Activated T-cell treated with anti-CD3 and anti-CD28 coated beads, Interleukin-2, amount 50 U/mL, for 72 hours (primary cell): Measurements from ENCODE around the gene MRPL27. TPM values are rescaled to one million over a fixed set of nuclear protein-coding genes. Genes with fewer than 3 reads are reported as not detected.
A peak's percentile ranks its signal among the peaks of the same experiment; 100 is the strongest.

Experiments used
- ATAC-seq, 2 donors: fragments of 150-1000 bp; cut with Tn5 transposase; replicated peaks in 1 of 2; 2 replicates each; pipeline ENCODE4 v1.10.0; 2021; ENCODE audit warnings: moderate library complexity in 2 of 2, mild to moderate bottlenecking in 1 of 2
- DNase-seq, 2 donors: peaks; one replicate each; pipeline ENCODE4 v3.0.0; 2021 to 2022; ENCODE audit warnings: mixed read lengths in 1 of 2
- H3K27ac Mint-ChIP-seq: one replicate; pipeline ENCODE4 v1.8.0; 2022; ENCODE audit warnings: mild to moderate bottlenecking, moderate library complexity, mixed read lengths
- H3K27me3 Mint-ChIP-seq: one replicate; pipeline ENCODE4 v1.8.0; 2022; ENCODE audit warnings: low read depth, mixed read lengths
- H3K36me3 Mint-ChIP-seq, 2 donors: one replicate each; pipeline ENCODE4 v1.8.0; 2022; ENCODE audit warnings: mixed read lengths in 2 of 2, mild to moderate bottlenecking in 1 of 2; ENCODE audit not compliant: insufficient read depth in 2 of 2
- H3K4me1 Mint-ChIP-seq: one replicate; pipeline ENCODE4 v1.8.0; 2022; ENCODE audit warnings: low read depth, mixed read lengths
- H3K4me3 Mint-ChIP-seq, 2 donors: one replicate each; pipeline ENCODE4 v1.8.0; 2022; ENCODE audit warnings: mild to moderate bottlenecking in 2 of 2, mixed read lengths in 2 of 2, moderate library complexity in 2 of 2
- H3K9me3 Mint-ChIP-seq, 2 donors: one replicate each; pipeline ENCODE4 v1.8.0; 2022; ENCODE audit warnings: mixed read lengths in 2 of 2
- total RNA-seq, 2 donors: library from RNA; stranded (reverse); gene quantifications; one replicate each; pipeline ENCODE4 v1.2.3, GENCODE V29; 2022

Gene MRPL27
- total RNA-seq, 2 donors from 2014 or later, result 44.6 to 45.9 TPM

DNA sequence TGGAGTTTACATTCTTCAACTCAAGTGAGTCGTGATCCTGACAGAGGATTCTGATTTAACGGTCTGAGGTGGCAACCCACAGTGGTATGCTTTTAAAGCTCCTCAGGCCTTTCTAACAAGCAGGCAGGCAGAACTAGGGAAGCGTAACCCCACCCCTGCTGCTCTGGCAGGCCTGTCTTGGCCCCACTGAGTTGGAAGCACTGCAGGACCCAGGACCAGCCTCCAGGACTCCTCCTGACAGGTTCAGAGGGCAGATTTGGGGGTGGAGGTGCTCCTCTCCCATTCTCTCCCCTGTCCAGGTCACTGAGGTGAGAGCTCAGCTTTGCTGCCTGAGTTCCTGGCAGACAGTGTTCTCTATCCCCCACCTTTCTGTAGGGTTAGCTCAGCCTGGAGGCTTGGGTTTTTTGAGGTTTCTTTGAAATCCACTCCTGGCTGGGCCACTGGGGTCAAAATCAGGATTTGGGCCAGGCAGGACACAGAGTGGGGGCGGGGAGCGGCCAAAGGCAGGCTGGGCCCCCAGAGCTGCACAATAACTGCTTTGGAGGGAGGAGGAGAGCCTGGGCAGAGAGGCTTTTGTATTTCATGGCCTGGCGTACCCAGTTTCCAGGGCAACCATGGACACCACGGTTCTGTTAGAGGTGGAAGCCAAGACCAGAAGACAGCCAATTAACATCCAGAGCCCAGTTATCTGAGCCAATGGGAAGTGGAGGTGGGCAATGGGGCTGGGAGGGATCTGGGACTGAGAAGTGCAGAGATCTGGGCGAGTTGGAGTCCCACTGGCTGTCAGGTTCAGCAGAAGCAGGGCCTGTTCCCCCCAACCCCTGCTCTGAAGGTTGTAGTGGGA is 9.5 kb downstream of the MRPL27 start:
- Mint-ChIP-seq H3K36me3 (peaks cover 0 to 8% of the 10 kb centered on the region in 2 donors), H3K27ac (peak overlapping the region; percentile 63)
- DNase-seq, result no peak

GRCh38 chr17:50362661-50363060 is 10.3 kb downstream of the MRPL27 start:
- H3K36me3 Mint-ChIP-seq, result peaks cover 0 to 2% of the 10 kb centered on the region in 2 donors

More for the DNA sequence above, 9.5 kb downstream of the MRPL27 start:
- Mint-ChIP-seq H3K27me3 (no peaks in the 10 kb centered on the region), H3K4me3 (no peak overlapping the region), H3K4me1 (peaks cover 10% of the 10 kb centered on the region), H3K9me3 (no peaks in the 10 kb centered on the region)
- no peak for ATAC-seq

DNA sequence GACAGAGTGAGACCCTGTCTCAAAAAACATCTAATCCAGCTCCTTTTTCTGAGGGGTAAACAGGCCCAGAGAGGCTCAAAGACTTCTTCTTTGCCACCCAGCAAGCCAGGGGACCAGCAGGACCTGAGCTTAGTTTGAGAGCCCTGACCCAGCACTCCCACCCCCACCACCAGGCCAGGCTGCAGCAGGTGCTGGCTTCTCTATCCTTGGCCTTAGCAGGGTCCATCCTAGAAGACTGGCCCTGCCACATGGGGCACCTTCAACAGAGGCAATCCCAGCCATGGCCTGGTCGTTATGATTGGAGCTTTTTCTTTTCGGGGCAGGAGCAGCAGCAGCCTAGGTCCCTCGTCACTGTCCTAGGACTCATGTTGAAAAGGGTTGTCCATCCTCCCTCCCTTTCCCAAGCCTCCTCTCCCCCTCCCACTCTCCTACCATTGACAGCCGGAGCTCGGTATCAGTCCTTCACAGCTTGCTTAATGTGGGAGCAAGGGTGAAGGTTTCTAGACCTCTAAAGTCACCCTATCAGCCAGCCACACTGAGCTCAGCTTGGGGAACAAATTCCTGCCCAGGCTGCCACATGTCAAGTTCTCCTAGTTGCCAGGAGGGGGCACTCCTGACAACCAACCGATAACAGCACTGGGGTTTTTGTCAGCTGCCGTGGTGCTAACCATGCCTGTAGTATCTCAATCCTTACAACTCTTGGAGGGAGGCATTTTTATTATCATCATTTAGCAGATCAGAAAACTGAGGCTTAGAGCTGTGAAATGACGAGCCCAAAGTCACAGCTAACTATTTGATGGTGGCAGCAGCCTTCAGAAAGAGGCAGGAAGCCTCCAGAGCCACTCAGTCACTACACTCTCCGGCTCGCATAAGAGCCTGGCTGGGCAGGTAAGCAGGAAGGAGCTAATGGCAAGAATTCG is 11.2 kb downstream of the MRPL27 start:
- ATAC-seq (peak; percentile 76 to 80), DNase-seq (peak; percentile 51 to 53)
- Mint-ChIP-seq H3K27ac (peak overlapping the region; percentile 13), H3K9me3 (no peaks in the 10 kb centered on the region), H3K4me3 (peak overlapping the region in 1 of 2 donors; percentile 3), H3K4me1 (peaks cover 10% of the 10 kb centered on the region), H3K36me3 (no peaks in the 10 kb centered on the region), H3K27me3 (no peaks in the 10 kb centered on the region)

More at GRCh38 chr17:50362661-50363060, 10.3 kb downstream of the MRPL27 start:
- ATAC-seq (no peak), DNase-seq (no peak)
- no peak overlapping the region for H3K4me3 Mint-ChIP-seq
- H3K9me3 Mint-ChIP-seq, result no peaks in the 10 kb centered on the region
- H3K27me3 Mint-ChIP-seq, result no peaks in the 10 kb centered on the region
- H3K4me1 Mint-ChIP-seq, result peaks cover 10% of the 10 kb centered on the region
- H3K27ac Mint-ChIP-seq, result no peak overlapping the region

DNA sequence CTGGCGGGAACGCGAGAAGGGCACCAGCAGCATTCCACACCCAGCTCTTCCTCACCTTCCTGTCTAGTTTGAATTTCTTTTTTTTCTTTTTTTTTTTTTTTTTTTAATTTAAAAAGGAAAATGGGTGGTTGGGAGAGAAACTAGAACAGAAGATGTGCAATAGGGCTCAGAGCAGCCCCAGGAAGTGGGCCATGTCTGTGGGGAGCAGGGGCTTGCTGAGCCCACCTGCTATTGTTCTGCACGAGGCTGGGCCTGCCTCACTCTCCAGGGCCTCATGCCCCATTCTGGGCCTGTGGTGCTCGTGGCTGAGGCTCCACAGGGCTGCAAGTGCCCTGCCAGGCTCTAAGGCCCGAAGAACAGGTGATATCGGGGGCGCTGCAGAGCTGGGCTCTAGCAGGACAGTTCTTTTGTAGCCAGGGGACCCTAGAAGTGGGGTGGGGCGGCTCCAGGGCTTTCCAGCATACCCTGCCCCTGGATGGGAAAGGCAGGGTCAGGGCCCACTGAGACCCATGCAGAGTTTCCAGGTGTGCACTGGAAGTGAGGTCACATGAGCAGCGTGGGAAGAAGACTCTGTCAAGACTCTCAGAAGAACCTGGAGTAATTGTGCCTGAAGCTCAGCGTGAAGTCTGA is 12.4 kb downstream of the MRPL27 start:
- DNase-seq, result no peak
- Mint-ChIP-seq H3K4me3 (no peak overlapping the region), H3K36me3 (no peaks in the 10 kb centered on the region), H3K27ac (no peak overlapping the region), H3K4me1 (peaks cover 10% of the 10 kb centered on the region), H3K9me3 (no peaks in the 10 kb centered on the region), H3K27me3 (no peaks in the 10 kb centered on the region)
- ATAC-seq, result no peak

DNA sequence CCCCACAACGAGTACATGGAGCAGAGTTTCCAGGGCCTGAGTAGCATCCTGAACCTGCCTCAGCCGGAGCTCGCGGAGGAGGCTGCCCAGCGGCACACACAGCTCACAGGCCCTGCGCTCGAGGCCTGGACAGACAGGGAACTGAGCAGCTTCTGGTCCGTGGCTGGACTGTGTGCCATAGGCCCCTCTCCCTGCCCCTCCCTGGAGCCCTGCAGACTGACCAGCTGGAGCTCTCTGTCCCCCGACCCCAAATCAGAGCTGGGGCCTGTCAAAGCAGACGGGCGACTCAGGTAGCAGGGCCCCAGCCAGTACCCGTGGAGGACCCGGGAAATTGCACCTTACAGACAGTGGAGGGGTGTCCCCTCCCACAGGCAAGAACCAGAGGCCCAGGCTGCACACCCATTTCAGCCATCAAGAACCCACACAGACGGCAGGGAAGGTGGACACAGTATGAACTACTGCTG is 13.0 kb downstream of the MRPL27 start:
- H3K27ac Mint-ChIP-seq, result no peak overlapping the region
- DNase-seq (no peak), ATAC-seq (no peak)
- H3K4me1 Mint-ChIP-seq, result peaks cover 10% of the 10 kb centered on the region
- H3K36me3 Mint-ChIP-seq, result no peaks in the 10 kb centered on the region
- no peaks in the 10 kb centered on the region for H3K27me3 Mint-ChIP-seq
- no peaks in the 10 kb centered on the region for H3K9me3 Mint-ChIP-seq
- H3K4me3 Mint-ChIP-seq, result no peak overlapping the region

GRCh38 chr17:50359005-50359699 is 13.8 kb downstream of the MRPL27 start:
- ATAC-seq (no peak), DNase-seq (no peak)
- H3K27ac Mint-ChIP-seq, result no peak overlapping the region
- no peak overlapping the region for H3K4me3 Mint-ChIP-seq
- H3K36me3 Mint-ChIP-seq, result no peaks in the 10 kb centered on the region
- H3K27me3 Mint-ChIP-seq, result no peaks in the 10 kb centered on the region
- H3K4me1 Mint-ChIP-seq, result peaks cover 10% of the 10 kb centered on the region
- no peaks in the 10 kb centered on the region for H3K9me3 Mint-ChIP-seq

DNA sequence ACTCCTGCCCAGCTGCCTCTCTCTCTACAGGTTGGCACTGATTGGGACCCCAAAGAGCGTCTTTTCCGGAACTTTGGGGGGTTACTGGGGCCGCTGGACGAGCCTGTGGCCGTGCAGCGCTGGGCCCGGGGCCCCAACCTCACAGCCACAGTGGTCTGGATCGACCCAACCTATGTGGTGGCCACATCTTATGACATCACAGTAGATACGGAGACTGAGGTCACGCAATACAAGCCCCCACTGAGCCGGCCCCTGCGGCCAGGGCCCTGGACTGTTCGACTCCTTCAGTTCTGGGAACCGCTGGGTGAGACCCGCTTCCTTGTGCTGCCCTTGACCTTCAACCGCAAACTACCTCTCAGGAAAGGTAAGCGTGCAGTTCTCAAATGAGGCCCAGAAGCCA is 14.8 kb downstream of the MRPL27 start:
- Mint-ChIP-seq H3K27me3 (no peaks in the 10 kb centered on the region), H3K4me1 (peaks cover 10% of the 10 kb centered on the region), H3K36me3 (no peaks in the 10 kb centered on the region), H3K9me3 (no peaks in the 10 kb centered on the region), H3K27ac (no peak overlapping the region), H3K4me3 (no peak overlapping the region)
- no peak for ATAC-seq
- DNase-seq, result no peak

- H3K4me3 Mint-ChIP-seq, result no peak overlapping the region
- no peaks in the 10 kb centered on the region for H3K36me3 Mint-ChIP-seq
- no peaks in the 10 kb centered on the region for H3K27me3 Mint-ChIP-seq
- ATAC-seq (no peak), DNase-seq (no peak)
- no peaks in the 10 kb centered on the region for H3K9me3 Mint-ChIP-seq
- H3K4me1 Mint-ChIP-seq, result peaks cover 4% of the 10 kb centered on the region
- no peak overlapping the region for H3K27ac Mint-ChIP-seq
Measured at GRCh38 chr17:50356892-50357510, 16.0 kb downstream of the MRPL27 start.

GRCh38 chr17:50356418-50356817 is 16.6 kb downstream of the MRPL27 start:
- Mint-ChIP-seq H3K27me3 (no peaks in the 10 kb centered on the region), H3K27ac (no peak overlapping the region), H3K4me1 (no peaks in the 10 kb centered on the region), H3K36me3 (no peaks in the 10 kb centered on the region), H3K9me3 (no peaks in the 10 kb centered on the region), H3K4me3 (no peak overlapping the region)
- no peak for ATAC-seq
- no peak for DNase-seq

GRCh38 chr17:50355701-50356341 is 17.2 kb downstream of the MRPL27 start:
- Mint-ChIP-seq H3K9me3 (no peaks in the 10 kb centered on the region), H3K4me1 (peaks cover 4% of the 10 kb centered on the region), H3K36me3 (no peaks in the 10 kb centered on the region), H3K4me3 (no peak overlapping the region), H3K27me3 (no peaks in the 10 kb centered on the region), H3K27ac (no peak overlapping the region)
- DNase-seq (no peak), ATAC-seq (no peak)

DNA sequence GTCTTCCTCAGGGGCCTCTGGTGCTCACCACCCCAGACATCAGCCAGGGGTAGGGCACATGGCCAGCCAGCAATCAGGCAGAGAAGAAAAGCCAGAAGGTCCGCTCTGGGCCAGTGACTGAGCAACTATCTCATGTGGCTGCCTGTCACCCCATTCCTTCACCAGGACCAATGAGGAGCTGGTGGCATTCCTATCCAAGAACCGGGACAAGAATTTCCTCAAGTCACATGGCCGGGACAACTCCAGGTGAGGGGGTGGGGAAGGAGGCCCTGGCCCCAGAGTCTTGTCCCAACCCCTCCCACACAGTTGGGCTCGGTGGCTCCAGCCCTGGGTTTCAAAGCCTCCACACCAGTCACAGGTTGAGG is 17.7 kb downstream of the MRPL27 start:
- Mint-ChIP-seq H3K27me3 (no peaks in the 10 kb centered on the region), H3K27ac (no peak overlapping the region), H3K4me3 (no peak overlapping the region), H3K4me1 (peaks cover 9% of the 10 kb centered on the region), H3K9me3 (no peaks in the 10 kb centered on the region), H3K36me3 (no peaks in the 10 kb centered on the region)
- ATAC-seq (no peak), DNase-seq (no peak)

GRCh38 chr17:50354776-50355175 is 18.2 kb downstream of the MRPL27 start:
- H3K36me3 Mint-ChIP-seq, result no peaks in the 10 kb centered on the region
- DNase-seq (no peak), ATAC-seq (no peak)
- H3K27me3 Mint-ChIP-seq, result no peaks in the 10 kb centered on the region
- H3K9me3 Mint-ChIP-seq, result no peaks in the 10 kb centered on the region
- H3K4me1 Mint-ChIP-seq, result peaks cover 10% of the 10 kb centered on the region
- no peak overlapping the region for H3K4me3 Mint-ChIP-seq
- no peak overlapping the region for H3K27ac Mint-ChIP-seq
